Left ventricle myocardium inferior (tissue), 1 donor: ENCODE results near the gene SPP1. TPM values are rescaled to one million over a fixed set of nuclear protein-coding genes. Genes with fewer than 3 reads are reported as not detected.
"Not testable (repeated sequence)": the region's sequence is repeated elsewhere in the genome, so short reads cannot be mapped to it uniquely, and the experiment has no call there.

Experiments used
- DNase-seq: peaks from one replicate; pipeline ENCODE4 v3.0.0-alpha.2; 2020
- H3K27ac ChIP-seq: fragments of 200-600 bp; replicated peaks from 2 replicates; pipeline ENCODE4 v1.8.0; 2021
- H3K27me3 ChIP-seq: fragments of 200-600 bp; 2 replicates; pipeline ENCODE4 v1.8.0; 2021; ENCODE audit warnings: low read depth
- H3K36me3 ChIP-seq: fragments of 200-600 bp; 2 replicates; pipeline ENCODE4 v1.8.0; 2021
- H3K4me1 ChIP-seq: fragments of 200-600 bp; 2 replicates; pipeline ENCODE4 v1.8.0; 2021
- H3K4me3 ChIP-seq: fragments of 200-600 bp; 2 replicates; pipeline ENCODE4 v1.8.0; 2021; ENCODE audit warnings: mild to moderate bottlenecking, moderate library complexity
- H3K9me3 ChIP-seq: fragments of 200-600 bp; replicated peaks from 2 replicates; pipeline ENCODE4 v1.8.0; 2021
- CTCF ChIP-seq: fragments of 200-600 bp; IDR thresholded peaks from 2 replicates; pipeline ENCODE4 v1.8.0; 2021; ENCODE audit warnings: antibody characterized with exemption, mild to moderate bottlenecking, borderline replicate concordance
- intact Hi-C: fragments of 100-400 bp; cut with micrococcal nuclease; formaldehyde crosslinking; loops from one replicate; pipeline ENCODE4 v1.11.0; 2022
- total RNA-seq: library from RNA; stranded (reverse); fragmentation: NEBNext Ultra II Directional; extraction: Animal tissue kit (Norgen Biotek cat#: 25700); gene quantifications from one replicate; pipeline ENCODE4 v1.2.1, GENCODE V29; 2021
- donor health status: DM: no; HTN: yes; CAD: no; lungs with severe emphysema.

Gene SPP1
- total RNA-seq, 1 donor from 2014 or later: 3.7 TPM

- H3K9me3 ChIP-seq: peaks cover 13% of the 10 kb centered on the region
- no peaks in the 10 kb centered on the region for H3K36me3 ChIP-seq
- H3K4me1 ChIP-seq: no peaks in the 10 kb centered on the region
- no peak overlapping the region for H3K4me3 ChIP-seq
- H3K27ac ChIP-seq: no peak overlapping the region
- intact Hi-C loops: no loop called here
- no peaks in the 10 kb centered on the region for H3K27me3 ChIP-seq
- no peak for DNase-seq
- no peak for TF ChIP-seq CTCF
These were observed 42.2 kb upstream of the SPP1 start for GRCh38 chr4:87933337-87933736.

DNA sequence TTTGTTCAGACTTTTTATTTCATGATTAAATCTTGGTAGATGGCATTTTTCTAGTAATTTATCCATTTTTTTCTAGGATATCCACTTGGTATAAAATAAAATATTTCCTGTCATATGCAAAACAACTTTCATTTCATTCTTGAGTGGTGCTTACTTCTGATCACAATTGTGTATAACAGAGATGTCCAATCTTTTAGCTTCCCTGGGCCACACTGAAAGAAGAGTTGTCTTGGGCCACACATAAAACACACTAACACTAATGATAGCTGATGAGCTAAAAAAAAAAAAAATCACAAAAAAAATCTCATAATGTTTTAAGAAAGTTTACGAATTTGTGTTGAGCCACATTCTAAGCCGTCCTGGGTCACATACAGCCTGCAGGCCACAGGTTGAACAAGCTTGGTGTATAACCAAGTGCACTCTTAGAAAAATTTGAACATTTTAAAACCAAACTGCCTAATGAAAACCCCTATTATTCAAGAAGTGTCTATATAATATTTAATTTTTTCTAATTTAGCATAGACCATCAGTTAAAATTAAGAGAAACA, 41.3 kb upstream of the SPP1 start:
- intact Hi-C loops: no loop called here
- Histone ChIP-seq H3K36me3 (no peaks in the 10 kb centered on the region), H3K27ac (no peak overlapping the region), H3K27me3 (no peaks in the 10 kb centered on the region), H3K9me3 (peaks cover 13% of the 10 kb centered on the region), H3K4me3 (no peak overlapping the region), H3K4me1 (no peaks in the 10 kb centered on the region)
- TF ChIP-seq CTCF: no peak
- DNase-seq: no peak

DNA sequence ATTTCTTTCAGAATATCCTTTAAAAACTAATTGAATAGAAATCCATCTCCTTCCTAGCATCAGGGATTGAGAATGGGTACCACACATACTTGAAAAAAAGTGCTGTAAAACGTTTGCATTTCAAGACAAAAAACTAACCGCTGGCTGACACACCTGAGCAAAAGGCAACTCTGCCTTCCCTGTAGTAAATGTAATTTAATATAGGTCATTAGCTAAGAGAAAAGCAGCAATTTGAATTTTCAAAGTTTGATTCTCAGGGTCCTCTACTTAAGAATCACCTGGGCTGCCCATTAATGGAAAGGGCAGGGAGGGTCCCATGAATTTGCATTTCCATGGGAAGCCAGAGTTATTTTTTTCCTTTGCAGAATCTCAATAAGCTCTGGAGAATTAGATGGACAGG, 40.5 kb upstream of the SPP1 start:
- TF ChIP-seq CTCF: no peak
- intact Hi-C loops: no loop called here
- H3K27ac ChIP-seq: no peak overlapping the region
- DNase-seq: no peak
- H3K4me1 ChIP-seq: no peaks in the 10 kb centered on the region
- no peaks in the 10 kb centered on the region for H3K27me3 ChIP-seq
- no peak overlapping the region for H3K4me3 ChIP-seq
- no peaks in the 10 kb centered on the region for H3K36me3 ChIP-seq
- H3K9me3 ChIP-seq: peaks cover 13% of the 10 kb centered on the region

DNA sequence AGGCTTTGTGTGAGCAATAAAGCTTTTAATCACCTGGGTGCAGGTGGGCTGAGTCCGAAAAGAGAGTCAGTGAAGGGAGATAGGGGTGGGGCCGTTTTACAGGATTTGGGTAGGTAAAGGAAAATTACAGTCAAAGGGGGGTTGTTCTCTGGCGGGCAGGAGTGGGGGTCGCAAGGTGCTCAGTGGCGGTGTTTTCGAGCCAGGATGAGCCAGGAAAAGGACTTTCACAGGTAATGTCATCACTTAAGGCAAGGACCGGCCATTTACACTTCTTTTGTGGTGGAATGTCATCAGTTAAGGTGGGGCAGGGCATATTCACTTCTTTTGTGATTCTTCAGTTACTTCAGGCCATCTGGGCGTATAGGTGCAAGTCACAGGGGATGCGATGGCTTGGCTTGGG, 39.6 kb upstream of the SPP1 start:
- H3K36me3 ChIP-seq, intact Hi-C loops, H3K27ac ChIP-seq, H3K27me3 ChIP-seq, H3K4me3 ChIP-seq, DNase-seq, H3K4me1 ChIP-seq: not testable (repeated sequence)
- H3K9me3 ChIP-seq: peaks cover 13% of the 10 kb centered on the region

DNA sequence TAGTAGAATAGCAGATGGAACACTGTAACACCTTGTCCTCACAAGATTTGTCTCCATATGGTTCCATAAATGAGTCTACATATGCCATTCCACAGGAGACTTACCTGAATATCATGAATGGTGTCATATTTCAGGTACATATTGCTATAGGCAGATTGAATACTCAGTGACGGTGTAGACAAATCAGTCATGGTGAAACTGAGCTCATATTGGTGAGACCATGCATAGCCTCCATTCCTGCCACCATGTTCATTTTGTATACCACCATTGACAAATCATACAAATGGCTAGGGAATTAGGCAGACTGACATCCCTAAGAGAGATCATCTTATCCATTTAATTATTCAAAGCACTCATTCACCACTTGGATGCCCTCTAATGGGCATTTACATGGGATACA, 38.0 kb upstream of the SPP1 start:
- Histone ChIP-seq H3K9me3 (peaks cover under 1% of the 10 kb centered on the region), H3K36me3 (no peaks in the 10 kb centered on the region), H3K4me3 (no peak overlapping the region), H3K27ac (no peak overlapping the region), H3K27me3 (no peaks in the 10 kb centered on the region), H3K4me1 (no peaks in the 10 kb centered on the region)
- TF ChIP-seq CTCF: no peak
- intact Hi-C loops: no loop called here
- DNase-seq: no peak

DNA sequence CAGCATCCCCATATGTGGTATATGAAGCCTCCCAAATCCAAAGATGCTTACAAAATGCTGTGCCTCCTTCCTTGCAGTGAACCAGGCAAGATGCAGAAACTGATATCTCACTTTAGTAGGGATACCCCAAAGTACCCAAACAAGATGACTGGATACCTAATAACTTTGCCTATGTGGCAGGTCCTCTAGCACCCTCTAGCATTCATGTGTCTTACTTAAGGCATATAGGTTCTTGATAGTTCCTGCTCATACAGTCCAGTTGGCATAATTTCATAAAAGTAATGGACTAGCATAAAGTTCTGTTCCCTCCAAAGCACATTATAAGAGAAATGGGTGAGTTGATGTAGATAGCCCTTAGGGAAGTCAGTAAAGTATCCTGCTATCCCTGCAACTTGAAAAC, 36.8 kb upstream of the SPP1 start:
- no peaks in the 10 kb centered on the region for H3K36me3 ChIP-seq
- no peaks in the 10 kb centered on the region for H3K9me3 ChIP-seq
- no peak for TF ChIP-seq CTCF
- no peak overlapping the region for H3K4me3 ChIP-seq
- no peaks in the 10 kb centered on the region for H3K27me3 ChIP-seq
- no peak for DNase-seq
- intact Hi-C loops: loop anchor here (1.0 kb wide), 1 partner anchor 12 kb away; no protein-coding TSS in a partner anchor
- no peaks in the 10 kb centered on the region for H3K4me1 ChIP-seq
- no peak overlapping the region for H3K27ac ChIP-seq
